Measurements from ENCODE around the gene IL36A.

DNA sequence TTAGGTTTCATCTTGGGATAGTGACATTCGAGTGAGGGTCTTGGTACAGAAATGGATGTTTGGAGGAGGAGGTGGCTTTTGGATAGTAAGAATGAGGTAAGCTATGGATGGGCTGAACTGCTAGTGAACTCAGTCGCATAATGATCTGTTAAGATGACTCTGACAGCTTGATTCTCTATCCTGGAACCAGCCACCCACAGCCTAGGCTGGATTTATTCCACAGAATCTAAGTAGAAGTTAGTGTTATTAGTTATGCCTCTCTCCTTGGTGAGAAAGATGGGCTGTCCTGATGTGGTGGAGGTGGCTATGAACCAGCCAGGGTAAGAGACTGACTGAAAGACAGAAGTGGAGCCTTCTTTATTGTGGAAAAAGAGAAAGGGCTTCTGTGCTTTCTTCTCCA is 22.4 kb downstream of the IL36A start:
- TF ChIP-seq, protein P1, sequence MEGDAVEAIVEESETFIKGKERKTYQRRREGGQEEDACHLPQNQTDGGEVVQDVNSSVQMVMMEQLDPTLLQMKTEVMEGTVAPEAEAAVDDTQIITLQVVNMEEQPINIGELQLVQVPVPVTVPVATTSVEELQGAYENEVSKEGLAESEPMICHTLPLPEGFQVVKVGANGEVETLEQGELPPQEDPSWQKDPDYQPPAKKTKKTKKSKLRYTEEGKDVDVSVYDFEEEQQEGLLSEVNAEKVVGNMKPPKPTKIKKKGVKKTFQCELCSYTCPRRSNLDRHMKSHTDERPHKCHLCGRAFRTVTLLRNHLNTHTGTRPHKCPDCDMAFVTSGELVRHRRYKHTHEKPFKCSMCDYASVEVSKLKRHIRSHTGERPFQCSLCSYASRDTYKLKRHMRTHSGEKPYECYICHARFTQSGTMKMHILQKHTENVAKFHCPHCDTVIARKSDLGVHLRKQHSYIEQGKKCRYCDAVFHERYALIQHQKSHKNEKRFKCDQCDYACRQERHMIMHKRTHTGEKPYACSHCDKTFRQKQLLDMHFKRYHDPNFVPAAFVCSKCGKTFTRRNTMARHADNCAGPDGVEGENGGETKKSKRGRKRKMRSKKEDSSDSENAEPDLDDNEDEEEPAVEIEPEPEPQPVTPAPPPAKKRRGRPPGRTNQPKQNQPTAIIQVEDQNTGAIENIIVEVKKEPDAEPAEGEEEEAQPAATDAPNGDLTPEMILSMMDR (IDR thresholded peaks at IDR 0.05; ENCODE audit: poor library complexity) = no peak
- no peak for TF ChIP-seq EZH2 (IDR thresholded peaks at IDR 0.05; ENCODE audit: borderline replicate concordance)

Data from hepatocyte (in vitro differentiated cells).